GM12878 (cell line): ENCODE results near the gene TH. TPM values are rescaled to one million over a fixed set of nuclear protein-coding genes. Genes with fewer than 3 reads are reported as not detected.

Source experiments
- ATAC-seq: fragments of 200-7000 bp; cut with Tn5 transposase; 3 replicates; pipeline ENCODE4 v1.9.1; 2020; ENCODE audit warnings: mild to moderate bottlenecking, moderate library complexity
- BruUV-seq: library from RNA; stranded (reverse); fragments of 400-500 nt; replicated peaks from 2 replicates; lab custom pipeline; 2021; lab: Mats Ljungman, UMichigan
- CTCF ChIA-PET: fragments of 300-600 bp; sonication (Branson Sonifier 250); formaldehyde crosslinking; extraction: SDS; loops from one replicate; lab custom pipeline; 2021; ENCODE audit warnings: inconsistent platforms; lab: Yijun Ruan, JAX
- POLR2A ChIA-PET: fragments of 350-600 bp; formaldehyde crosslinking; extraction: SDS; loops from one replicate; lab custom pipeline; 2021; ENCODE audit warnings: inconsistent platforms; lab: Charles Lee
- RAD21 ChIA-PET: fragments of 300-600 bp; sonication (Branson Sonifier 250); formaldehyde crosslinking; loops from one replicate; lab custom pipeline; 2023; ENCODE audit warnings: antibody characterized with exemption; ENCODE audit not compliant: unreplicated experiment; lab: Charles Lee
- SMC1A ChIA-PET: fragments of 300-600 bp; sonication (Branson Sonifier 250); formaldehyde crosslinking; loops from one replicate; lab custom pipeline; 2023; ENCODE audit not compliant: unreplicated experiment, uncharacterized antibody; lab: Charles Lee
- DNase-seq: peaks from one replicate; pipeline ENCODE4 v3.0.0-alpha.2; 2011; ENCODE audit warnings: low read depth, low spot score
- FAIRE-seq: peaks from 3 replicates; lab custom pipeline; 2011; peaks lifted over from hg19 to GRCh38; lab: Jason Lieb, UNC
- H2AFZ ChIP-seq: 2 replicates; pipeline ENCODE4 v1.6.0; 2011; ENCODE audit warnings: low read depth, low read length, control low read depth; ENCODE audit not compliant: control insufficient read depth
- H3K27ac ChIP-seq: 2 replicates; pipeline ENCODE4 v1.5.1; 2011; ENCODE audit warnings: control low read depth; ENCODE audit not compliant: control insufficient read depth, insufficient read depth
- H3K27me3 ChIP-seq, 2 experiments: replicated peaks in 1 of 2; 2 replicates each; pipeline versions ENCODE4 v1.6.0 to v1.6.1; 2011; ENCODE audit warnings: low read length in 1 of 2; ENCODE audit not compliant: control insufficient read depth in 2 of 2, insufficient read depth in 2 of 2
- H3K36me3 ChIP-seq, 2 experiments: 2 replicates each; pipeline ENCODE4 v1.5.1; 2011; ENCODE audit warnings: low read length in 1 of 2; ENCODE audit not compliant: control insufficient read depth in 2 of 2, insufficient read depth in 2 of 2
- H3K4me1 ChIP-seq: 2 replicates; pipeline ENCODE4 v1.6.1; 2011; ENCODE audit warnings: mild to moderate bottlenecking, low read length, moderate library complexity, mixed read lengths; ENCODE audit not compliant: control insufficient read depth, insufficient read depth
- H3K4me2 ChIP-seq: 2 replicates; pipeline ENCODE4 v1.6.0; 2011; ENCODE audit warnings: control low read depth; ENCODE audit not compliant: control insufficient read depth, insufficient read depth
- H3K4me3 ChIP-seq: fragments of 200-600 bp; sonication (generic); 2 replicates; pipeline ENCODE4 v1.5.1; 2016
- H3K79me2 ChIP-seq: 2 replicates; pipeline ENCODE4 v1.6.0; 2011; ENCODE audit warnings: low read length; ENCODE audit not compliant: control insufficient read depth, insufficient read depth
- H3K9ac ChIP-seq: 2 replicates; pipeline ENCODE4 v1.8.0; 2011; ENCODE audit warnings: low read length, control low read depth, mixed read lengths; ENCODE audit not compliant: control insufficient read depth, insufficient read depth
- H3K9me3 ChIP-seq: replicated peaks from 3 replicates; pipeline ENCODE4 v1.5.1; 2011; ENCODE audit warnings: mild to moderate bottlenecking, low read length; ENCODE audit not compliant: control insufficient read depth, insufficient read depth
- H4K20me1 ChIP-seq: 2 replicates; pipeline ENCODE4 v1.6.0; 2011; ENCODE audit not compliant: control insufficient read depth, insufficient read depth
- ATF7 ChIP-seq: fragments of 450-650 bp; IDR thresholded peaks from 2 replicates; pipeline ENCODE4 v1.6.1; 2016; ENCODE audit warnings: low read depth, mild to moderate bottlenecking
- BRCA1 ChIP-seq: IDR thresholded peaks from 2 replicates; pipeline ENCODE4 v1.6.1; 2011; ENCODE audit warnings: low read depth, low read length, improper control_type of control experiment
- CBX5 ChIP-seq: sonication (generic); IDR thresholded peaks from 2 replicates; pipeline ENCODE4 v1.6.1; 2016; ENCODE audit warnings: low read depth, moderate library complexity, mild to moderate bottlenecking, inconsistent platforms
- EGR1 ChIP-seq, 2 experiments: IDR thresholded peaks; 1 replicate in 1 of 2; 2 replicates in 1 of 2; pipeline ENCODE4 v1.6.1; 2011 to 2012; ENCODE audit warnings: low read depth in 2 of 2, low read length in 2 of 2, borderline replicate concordance in 1 of 2, mild to moderate bottlenecking in 1 of 2, moderate library complexity in 1 of 2
- ESRRA ChIP-seq: IDR thresholded peaks from 2 replicates; pipeline ENCODE4 v1.6.1; 2012; ENCODE audit warnings: mild to moderate bottlenecking, low read length, improper control_type of control experiment
- FOS ChIP-seq: IDR thresholded peaks from 3 replicates; pipeline ENCODE4 v1.6.1; 2011; ENCODE audit warnings: borderline replicate concordance; ENCODE audit not compliant: insufficient read length; ENCODE audit errors: extremely low read depth
- GATAD2B ChIP-seq: fragments of 450-650 bp; conservative IDR thresholded peaks from 2 replicates; pipeline ENCODE4 v1.6.1; 2017; ENCODE audit warnings: low read depth, mild to moderate bottlenecking, moderate library complexity
- NFIC ChIP-seq: IDR thresholded peaks from 2 replicates; pipeline ENCODE4 v1.6.1; 2012; ENCODE audit warnings: low read depth, mild to moderate bottlenecking, inconsistent platforms, low read length, moderate library complexity
- NFXL1 ChIP-seq: fragments of 450-650 bp; IDR thresholded peaks from 2 replicates; pipeline ENCODE4 v1.6.1; 2017; ENCODE audit warnings: antibody characterized with exemption, mild to moderate bottlenecking, borderline replicate concordance
- PAX5 ChIP-seq: IDR thresholded peaks from 2 replicates; pipeline ENCODE4 v1.6.1; 2011; ENCODE audit warnings: low read depth, low read length, borderline replicate concordance
- PKNOX1 ChIP-seq: fragments of 450-650 bp; IDR thresholded peaks from 2 replicates; pipeline ENCODE4 v1.6.1; 2016; ENCODE audit warnings: mild to moderate bottlenecking
- POLR2A ChIP-seq: IDR thresholded peaks from 2 replicates; pipeline ENCODE4 v1.6.1; 2011; ENCODE audit warnings: low read depth, mild to moderate bottlenecking, low read length
- RCOR1 ChIP-seq: conservative IDR thresholded peaks from 2 replicates; pipeline ENCODE4 v1.6.1; 2012; ENCODE audit warnings: low read depth, low read length, improper control_type of control experiment
- SRF ChIP-seq, 2 experiments: IDR thresholded peaks; 2 replicates each; pipeline ENCODE4 v1.6.1; 2011; ENCODE audit warnings: low read depth in 2 of 2, low read length in 2 of 2, mild to moderate bottlenecking in 1 of 2, moderate library complexity in 1 of 2
- ZNF384 ChIP-seq: IDR thresholded peaks from 2 replicates; pipeline ENCODE4 v1.6.1; 2012; ENCODE audit warnings: low read depth, mild to moderate bottlenecking, low read length, improper control_type of control experiment, borderline replicate concordance
- WGBS: methylation state at CpG from one replicate; pipeline ENCODE4 v1.1.6; 2016; ENCODE audit warnings: low lambda C conversion rate; ENCODE audit not compliant: insufficient replicate concordance, insufficient coverage; ENCODE audit errors: missing lambda C conversion rate; 5-methylcytosine and 5-hydroxymethylcytosine counted together
- in situ Hi-C: fragments of 300-500 bp; cut with MboI; formaldehyde crosslinking; loops from 9 replicates; pipeline ENCODE4 v1.14.3; 2018; ENCODE audit warnings: mixed read lengths
- intact Hi-C: fragments of 100-400 bp; cut with micrococcal nuclease; formaldehyde crosslinking; loops from one replicate; pipeline ENCODE4 v1.14.2; 2022; ENCODE audit not compliant: unreplicated experiment
- polyA plus RNA-seq, 11 experiments: library from polyadenylated mRNA; depleted of rRNA in 4 of 11; unstranded in 6 of 11; stranded (reverse) in 5 of 11; fragments of >200 nt; fragmentation: Nextera tagmentation in 4 of 11; fragmentation: Illumina TruSeq in 1 of 11; extraction: Ambion mirVana in 4 of 11; extraction: Trizol in 1 of 11; gene quantifications; 1 replicate in 1 of 11; 2 replicates in 10 of 11; pipeline versions ENCODE4 v1.2.1 to v1.2.3, GENCODE V29; 2011 to 2016; ENCODE audit warnings: inconsistent platforms in 2 of 11, missing spikeins in 2 of 11, low read depth in 1 of 11
- total RNA-seq, 4 experiments: library from RNA; depleted of rRNA in 3 of 4; stranded (reverse); fragments of >200 nt in 3 of 4; fragmentation: Illumina TruSeq in 1 of 4; extraction: Trizol in 1 of 4; gene quantifications; 2 replicates each; pipeline versions ENCODE4 v1.2.1 to v1.2.3, GENCODE V29; 2013 to 2021

TH gene
- total and polyA plus RNA-seq, 10 of the 15 experiments (the other 5 are each of a cell fraction or from before 2014, with no cell fraction given): not detected

- Histone ChIP-seq H3K79me2 (no peaks in the 10 kb centered on the region), H3K36me3 (no peaks in the 10 kb centered on the region), H3K27ac (no peak overlapping the region), H2AFZ (no peak overlapping the region), H3K4me2 (no peak overlapping the region), H3K4me3 (no peak overlapping the region), H3K9me3 (no peaks in the 10 kb centered on the region), H3K4me1 (no peaks in the 10 kb centered on the region), H3K9ac (no peak overlapping the region), H4K20me1 (no peaks in the 10 kb centered on the region), H3K27me3 (no peaks in the 10 kb centered on the region)
- ChIA-PET CTCF (interaction anchor here (0.7 to 1.9 kb wide), 2 partner anchors 18 to 251 kb away, joined by 3 to 7 read pairs; no protein-coding TSS in a partner anchor), RAD21 (no interaction called here), SMC1A (no interaction called here), POLR2A (no interaction called here)
- no peak for DNase-seq
- FAIRE-seq: no peak
- TF ChIP-seq PAX5 (no peak), ZNF384 (no peak), FOS (no peak), RCOR1 (no peak), GATAD2B (no peak), BRCA1 (no peak), EGR1 (IDR thresholded peaks at IDR 0.05; ENCODE audit: borderline replicate concordance in 1 of 2, low read depth in 2 of 2, low read length in 2 of 2) (no peak), ESRRA (no peak), PKNOX1 (no peak), NFXL1 (no peak), ATF7 (no peak), POLR2A (no peak), CBX5 (no peak), SRF (IDR thresholded peaks at IDR 0.05; ENCODE audit: low read depth in 2 of 2, low read length in 2 of 2) (no peak), NFIC (no peak)
- in situ Hi-C loops: no loop called here
- intact Hi-C loops: no loop called here
- BruUV-seq: no TSS peak
- no peak for ATAC-seq
- WGBS: 32% methylated on average over 41 of the region's 45 CpGs
Observed at GRCh38 chr11:2169626-2170570, 1.7 kb downstream of the TH start.
